HTR-8/SVneo (cell line): Measurements from ENCODE around the gene SLAMF9.
"Not testable (repeated sequence)": the region's sequence is repeated elsewhere in the genome, so short reads cannot be mapped to it uniquely, and the experiment has no call there.

ENCODE experiments used
- DNase-seq: peaks from one replicate; pipeline ENCODE4 v3.0.0; 2011; ENCODE audit warnings: low spot score, mixed read lengths; ENCODE audit not compliant: insufficient read length
- FAIRE-seq: peaks from 2 replicates; lab custom pipeline; 2011; peaks lifted over from hg19 to GRCh38; lab: Jason Lieb, UNC

The SLAMF9 gene

GRCh38 chr1:159908031-159908940 is 45.8 kb downstream of the SLAMF9 start:
- FAIRE-seq (no peak), DNase-seq (no peak)

- DNase-seq (no peak), FAIRE-seq (no peak)
Observed at GRCh38 chr1:159906960-159907359, 47.1 kb downstream of the SLAMF9 start.

- not testable (repeated sequence) for FAIRE-seq
Observed at GRCh38 chr1:159904036-159904435, 50.0 kb downstream of the SLAMF9 start.

GRCh38 chr1:159902541-159902940 is 51.5 kb downstream of the SLAMF9 start:
- FAIRE-seq (no peak), DNase-seq (no peak)

More at GRCh38 chr1:159904036-159904435, 50.0 kb downstream of the SLAMF9 start:
- not testable (repeated sequence) for DNase-seq
